ENCODE data around the gene ANLN. TPM values are rescaled to one million over a fixed set of nuclear protein-coding genes. Genes with fewer than 3 reads are reported as not detected.

Gene ANLN, protein sequence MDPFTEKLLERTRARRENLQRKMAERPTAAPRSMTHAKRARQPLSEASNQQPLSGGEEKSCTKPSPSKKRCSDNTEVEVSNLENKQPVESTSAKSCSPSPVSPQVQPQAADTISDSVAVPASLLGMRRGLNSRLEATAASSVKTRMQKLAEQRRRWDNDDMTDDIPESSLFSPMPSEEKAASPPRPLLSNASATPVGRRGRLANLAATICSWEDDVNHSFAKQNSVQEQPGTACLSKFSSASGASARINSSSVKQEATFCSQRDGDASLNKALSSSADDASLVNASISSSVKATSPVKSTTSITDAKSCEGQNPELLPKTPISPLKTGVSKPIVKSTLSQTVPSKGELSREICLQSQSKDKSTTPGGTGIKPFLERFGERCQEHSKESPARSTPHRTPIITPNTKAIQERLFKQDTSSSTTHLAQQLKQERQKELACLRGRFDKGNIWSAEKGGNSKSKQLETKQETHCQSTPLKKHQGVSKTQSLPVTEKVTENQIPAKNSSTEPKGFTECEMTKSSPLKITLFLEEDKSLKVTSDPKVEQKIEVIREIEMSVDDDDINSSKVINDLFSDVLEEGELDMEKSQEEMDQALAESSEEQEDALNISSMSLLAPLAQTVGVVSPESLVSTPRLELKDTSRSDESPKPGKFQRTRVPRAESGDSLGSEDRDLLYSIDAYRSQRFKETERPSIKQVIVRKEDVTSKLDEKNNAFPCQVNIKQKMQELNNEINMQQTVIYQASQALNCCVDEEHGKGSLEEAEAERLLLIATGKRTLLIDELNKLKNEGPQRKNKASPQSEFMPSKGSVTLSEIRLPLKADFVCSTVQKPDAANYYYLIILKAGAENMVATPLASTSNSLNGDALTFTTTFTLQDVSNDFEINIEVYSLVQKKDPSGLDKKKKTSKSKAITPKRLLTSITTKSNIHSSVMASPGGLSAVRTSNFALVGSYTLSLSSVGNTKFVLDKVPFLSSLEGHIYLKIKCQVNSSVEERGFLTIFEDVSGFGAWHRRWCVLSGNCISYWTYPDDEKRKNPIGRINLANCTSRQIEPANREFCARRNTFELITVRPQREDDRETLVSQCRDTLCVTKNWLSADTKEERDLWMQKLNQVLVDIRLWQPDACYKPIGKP
- 37.0 and 41.4 TPM in 2 replicates for total RNA-seq
- polyA plus RNA-seq (2012) = 2.7 TPM

DNA sequence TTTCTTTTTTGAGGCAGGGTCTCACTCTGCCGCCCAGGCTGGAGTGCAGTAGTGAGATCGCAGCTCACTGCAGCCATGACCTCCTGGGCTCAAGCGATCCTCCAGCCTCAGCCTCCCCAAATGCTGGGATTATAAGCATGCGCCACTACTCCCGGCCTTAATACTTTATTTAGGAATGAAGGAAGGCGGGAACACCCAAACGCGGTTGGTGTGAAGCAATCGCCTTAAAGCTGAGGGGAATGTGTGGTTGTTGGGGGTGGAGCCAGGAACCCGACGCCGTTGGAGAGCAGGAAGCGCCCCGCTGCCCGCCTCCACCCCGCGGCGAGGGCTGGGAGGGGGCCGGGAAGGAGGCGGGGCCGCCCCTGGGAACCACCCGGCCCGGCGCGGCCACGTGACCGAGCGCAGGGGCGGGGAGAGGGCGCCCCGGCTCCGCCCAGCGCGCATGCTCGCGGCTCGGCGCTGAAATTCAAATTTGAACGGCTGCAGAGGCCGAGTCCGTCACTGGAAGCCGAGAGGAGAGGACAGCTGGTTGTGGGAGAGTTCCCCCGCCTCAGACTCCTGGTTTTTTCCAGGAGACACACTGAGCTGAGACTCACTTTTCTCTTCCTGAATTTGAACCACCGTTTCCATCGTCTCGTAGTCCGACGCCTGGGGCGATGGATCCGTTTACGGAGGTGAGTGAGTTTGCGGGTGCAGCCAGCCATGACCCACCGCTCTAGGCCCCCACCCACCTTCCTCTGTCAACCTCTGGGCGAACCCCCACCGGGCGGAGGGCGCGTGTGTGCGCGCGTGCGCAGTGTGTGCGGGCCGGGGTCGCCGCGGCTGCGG, at the start of gene ANLN:
Gene ANLN (plus strand): TSS at position 492 of the 828 bp plus-strand sequence. CDS start 165 bp downstream, at position 657.
- DNase-seq (ENCODE audit: low read depth) = peak; percentile 97

DNA sequence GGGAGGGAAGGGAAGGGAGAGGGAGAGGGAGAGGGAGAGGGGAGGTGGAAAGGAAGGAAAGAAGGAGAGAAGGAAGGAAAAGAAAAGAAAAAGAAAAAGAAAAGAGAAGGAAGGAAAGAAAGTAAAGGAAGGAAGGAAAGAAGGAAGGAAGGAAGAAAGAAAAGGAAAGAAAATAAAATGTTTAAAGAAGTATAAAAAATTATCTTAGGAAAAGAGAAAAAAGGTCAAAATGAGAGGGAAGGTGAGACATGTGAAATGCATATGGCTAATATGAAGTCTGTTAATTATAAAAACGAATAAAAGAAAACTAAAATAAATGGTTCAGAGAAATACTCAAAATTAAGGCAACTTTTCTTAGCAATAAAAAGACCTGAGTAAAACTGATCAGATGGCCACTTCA, 46.1 kb upstream of the ANLN start:
- no peak for DNase-seq (ENCODE audit: low read depth)

DNA sequence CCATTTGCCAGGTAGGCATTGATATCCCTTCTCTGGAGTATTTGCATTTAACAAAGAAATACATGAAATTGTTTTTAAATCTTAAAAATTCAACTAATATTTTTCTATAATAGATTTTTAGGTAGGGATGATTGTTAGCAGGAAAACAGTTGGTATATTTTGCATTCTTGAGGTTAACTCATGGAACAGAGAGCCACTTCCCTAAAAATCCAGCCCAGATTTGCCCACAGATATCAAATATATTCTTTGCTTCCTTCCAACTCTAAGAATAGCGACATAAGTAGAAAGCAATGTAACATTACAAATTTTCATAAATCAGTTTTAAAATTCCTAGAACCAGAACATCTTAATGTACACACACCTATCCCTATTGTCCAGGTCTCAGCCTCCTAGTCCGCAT, 45.0 kb upstream of the ANLN start:
- no peak for DNase-seq (ENCODE audit: low read depth)

DNA sequence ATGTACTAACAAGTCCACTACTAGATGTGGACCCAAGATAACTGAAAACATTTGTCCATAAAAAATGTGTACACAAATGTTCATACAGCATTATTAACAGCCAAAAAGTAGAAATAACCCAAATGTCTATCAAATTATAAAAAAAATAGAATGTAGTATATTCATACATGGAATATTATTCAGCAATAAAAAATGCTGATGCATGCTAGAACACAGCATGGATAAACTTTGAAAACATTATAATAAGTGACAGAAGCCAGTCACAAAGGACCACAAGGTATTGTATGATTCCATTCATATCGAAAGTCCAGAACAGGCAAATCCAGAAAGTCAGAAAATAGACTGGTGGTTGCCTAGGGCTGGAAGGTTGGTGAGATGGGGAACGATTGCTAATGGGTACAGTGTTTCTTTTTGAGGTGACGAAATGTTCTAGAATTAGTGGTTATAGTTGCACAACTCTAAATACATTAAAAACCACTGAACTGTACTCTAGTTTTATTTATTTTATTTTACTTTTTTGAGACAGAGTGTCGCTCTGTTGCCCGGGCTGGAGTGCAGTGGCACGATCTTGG, 43.3 kb upstream of the ANLN start:
- no peak for DNase-seq (ENCODE audit: low read depth)

DNA sequence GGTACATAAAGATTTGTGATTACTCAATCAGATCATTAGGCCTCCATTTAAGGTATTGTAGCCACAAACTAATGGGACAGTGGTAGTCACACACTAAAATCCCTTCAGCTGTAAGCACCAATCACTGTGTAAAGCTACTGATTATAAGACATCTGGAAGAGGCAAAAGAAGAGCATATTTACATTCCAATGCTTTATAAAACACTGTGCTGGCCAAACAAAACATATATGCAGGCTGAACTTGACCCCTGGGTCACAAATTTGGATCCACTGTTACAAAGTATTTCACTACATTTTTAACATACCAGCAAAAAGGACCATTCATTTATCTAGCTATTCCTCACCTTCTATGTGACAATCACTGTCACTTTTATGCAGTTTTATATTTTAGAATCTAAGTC, 41.4 kb upstream of the ANLN start:
- DNase-seq (ENCODE audit: low read depth) = no peak

DNA sequence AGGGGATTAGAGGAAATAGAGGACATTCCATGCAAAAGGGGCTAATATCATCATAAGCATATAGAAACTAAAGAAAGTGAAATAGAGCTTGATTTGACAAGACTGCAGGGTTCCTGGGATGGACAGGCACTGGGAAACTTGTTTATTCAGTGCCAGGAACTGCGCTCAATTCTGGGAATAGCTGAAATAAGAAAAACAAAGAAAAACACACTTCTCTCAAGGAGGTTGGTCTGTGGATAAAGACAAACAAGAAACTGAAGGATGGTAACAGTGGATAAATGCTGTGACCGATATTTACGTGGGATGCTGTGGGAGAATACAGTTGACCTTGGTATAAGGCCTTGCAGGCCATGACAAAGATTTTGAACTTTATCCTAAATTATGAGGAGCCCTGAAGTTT, 40.9 kb upstream of the ANLN start:
- no peak for DNase-seq (ENCODE audit: low read depth)

DNA sequence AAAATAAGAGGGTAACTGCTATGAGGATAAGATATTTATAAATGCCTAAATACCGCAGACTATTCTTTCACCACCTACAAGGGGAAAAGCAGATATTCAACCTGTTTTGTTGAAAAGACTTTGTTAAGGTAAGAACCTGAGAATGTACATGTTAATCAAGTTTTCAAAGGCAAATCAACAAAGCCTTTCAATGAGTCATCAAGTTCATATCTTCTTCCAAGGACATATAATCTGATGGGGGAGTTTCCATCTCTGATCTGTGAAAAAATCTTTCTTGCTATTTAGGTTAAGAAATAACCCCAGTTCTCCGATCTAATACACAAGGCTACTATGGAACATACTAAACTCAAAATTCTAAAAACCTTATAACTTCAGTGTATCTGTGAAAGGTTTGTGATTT, 40.0 kb upstream of the ANLN start:
- no peak for DNase-seq (ENCODE audit: low read depth)

DNA sequence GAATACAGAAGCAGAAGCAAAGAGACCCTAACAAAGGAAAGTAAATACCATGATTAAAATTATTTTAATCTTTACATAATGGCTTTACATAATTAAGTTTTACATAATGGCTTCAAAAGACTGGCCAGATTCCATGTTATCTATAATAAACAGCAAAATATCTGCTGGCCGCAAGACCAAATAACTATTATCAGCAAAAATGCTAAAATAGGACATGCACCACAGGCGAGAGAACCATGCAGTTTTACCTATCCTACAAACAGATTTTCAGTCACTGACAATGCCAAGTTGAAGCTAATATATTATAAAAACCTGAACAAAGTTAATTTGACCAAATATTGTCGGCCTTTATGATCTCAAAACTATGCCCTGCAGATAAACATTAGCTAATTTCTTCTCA, 34.2 kb upstream of the ANLN start:
- DNase-seq (ENCODE audit: low read depth) = no peak

DNA sequence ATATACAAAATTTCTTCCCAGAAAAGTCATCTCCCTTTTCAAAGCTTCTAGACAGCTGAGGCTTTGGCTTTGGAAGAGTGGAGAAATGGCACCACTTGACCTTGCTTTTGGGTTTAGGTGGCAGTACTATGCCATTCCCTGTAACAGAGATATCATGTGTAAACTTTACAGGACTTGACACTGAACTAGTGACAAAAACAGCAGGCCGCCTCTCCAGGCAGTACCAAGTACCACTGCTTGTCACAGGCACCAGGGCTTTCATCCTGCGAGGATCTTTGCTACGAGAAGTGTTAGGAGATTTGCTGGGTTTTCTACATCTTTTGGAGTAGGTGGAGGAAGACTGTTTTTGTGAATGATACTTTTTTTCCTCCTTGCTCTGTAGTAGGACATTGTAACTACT, 32.6 kb upstream of the ANLN start:
- DNase-seq (ENCODE audit: low read depth) = no peak

DNA sequence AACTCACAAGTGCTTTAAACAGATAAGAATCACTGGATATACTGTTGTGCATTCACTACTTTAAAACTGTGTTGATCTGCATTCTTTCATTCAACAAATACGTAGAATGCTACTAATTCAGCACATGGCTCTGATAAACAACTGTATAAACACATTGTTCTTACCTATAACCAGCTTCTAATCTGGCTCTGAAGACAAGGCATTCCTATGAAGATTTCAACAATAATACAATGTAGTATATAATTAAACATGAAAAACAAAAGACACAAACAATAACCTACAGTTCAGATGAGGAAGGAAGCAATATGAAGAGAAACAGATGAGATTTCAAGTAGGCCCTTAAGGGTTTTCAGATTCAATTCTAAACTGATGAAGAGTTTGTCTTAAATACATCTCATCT, 31.1 kb upstream of the ANLN start:
- DNase-seq (ENCODE audit: low read depth) = no peak

DNA sequence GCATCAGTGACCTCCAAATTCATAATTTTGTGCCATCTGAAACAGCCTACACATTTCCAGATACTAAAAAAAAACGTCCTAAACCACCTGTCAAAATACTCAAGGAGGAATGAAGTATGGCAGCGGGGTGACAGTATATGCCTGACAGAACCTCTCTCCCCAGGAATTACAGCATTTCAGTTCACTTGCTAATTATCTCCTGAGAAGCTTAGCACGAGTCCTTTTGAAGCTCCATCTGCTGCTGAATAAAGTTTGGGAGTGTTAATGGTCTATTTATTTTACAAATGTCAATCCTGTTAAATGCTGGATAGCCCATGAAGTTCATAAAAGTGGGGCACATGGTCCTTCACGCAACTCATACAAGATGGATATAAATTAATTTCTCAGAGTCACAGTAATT, 29.4 kb upstream of the ANLN start:
- no peak for DNase-seq (ENCODE audit: low read depth)

DNA sequence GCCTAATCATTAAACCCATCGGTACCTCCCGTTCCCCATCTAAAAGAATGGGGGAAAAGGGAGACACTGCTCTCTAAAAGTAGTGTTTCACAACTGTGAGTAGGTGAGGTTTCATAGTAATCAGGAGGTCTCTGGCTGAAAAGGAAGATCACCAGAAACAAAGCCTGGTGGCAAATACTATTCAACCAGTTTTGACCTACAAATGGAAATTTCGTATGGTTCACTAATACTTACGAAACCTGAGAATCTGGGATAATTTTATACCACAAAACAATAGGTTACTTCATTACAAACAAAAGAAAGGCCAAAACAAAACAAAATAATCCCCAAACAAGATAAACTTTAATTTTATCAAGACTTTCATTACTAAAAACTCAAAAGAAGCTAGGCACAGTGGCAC, 28.4 kb upstream of the ANLN start:
- DNase-seq (ENCODE audit: low read depth) = no peak

DNA sequence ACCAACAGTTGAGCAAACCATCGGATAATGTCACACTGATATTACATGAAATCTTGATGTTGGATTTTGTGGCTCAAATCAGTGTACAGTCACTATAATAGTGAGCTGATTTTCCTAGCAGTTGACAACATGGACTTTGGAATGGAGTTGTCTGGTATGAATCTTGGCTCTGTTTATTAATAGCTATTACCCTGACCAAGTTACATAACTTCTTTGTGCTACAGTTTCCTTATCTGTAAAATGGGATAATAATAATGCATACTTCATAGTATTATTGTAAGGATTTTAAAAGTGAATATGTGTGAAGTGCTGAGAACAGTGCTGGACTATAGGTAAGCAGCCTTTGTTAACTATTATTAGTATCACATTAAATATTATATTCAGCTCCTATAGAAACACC, 26.1 kb upstream of the ANLN start:
- DNase-seq (ENCODE audit: low read depth) = no peak

DNA sequence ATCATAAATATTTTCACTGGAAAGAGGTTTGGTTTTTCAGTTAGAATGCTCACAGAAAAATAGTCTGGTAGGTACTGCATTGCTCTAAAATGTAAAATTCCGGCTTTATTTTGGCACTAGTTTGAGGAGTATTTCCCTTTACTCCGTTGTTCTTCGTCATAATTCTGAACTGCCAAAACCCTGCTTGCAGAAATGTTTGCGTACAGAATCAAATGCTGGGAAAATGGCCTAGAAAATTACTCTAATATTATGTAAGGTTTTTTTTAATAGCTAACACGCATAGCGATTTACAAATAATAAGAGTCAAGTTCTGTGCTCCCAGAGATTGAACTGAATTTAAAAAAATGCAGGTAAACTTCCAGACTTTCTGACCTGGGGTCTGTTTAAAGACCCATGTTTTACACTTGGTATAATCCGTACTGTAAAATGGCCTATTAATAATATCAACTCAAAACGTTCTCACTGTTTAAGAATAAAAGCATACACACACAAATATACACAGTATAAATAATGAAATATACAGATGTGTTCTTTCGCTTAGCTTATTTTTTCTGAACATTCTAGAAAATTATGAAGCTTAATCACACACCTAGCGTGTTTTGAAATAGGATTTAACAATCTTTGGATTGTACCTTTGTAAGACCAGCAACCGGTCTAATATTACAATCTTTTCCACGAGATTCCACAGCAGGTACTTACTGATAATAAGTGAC, 23.5 kb upstream of the ANLN start:
- no peak for DNase-seq (ENCODE audit: low read depth)

DNA sequence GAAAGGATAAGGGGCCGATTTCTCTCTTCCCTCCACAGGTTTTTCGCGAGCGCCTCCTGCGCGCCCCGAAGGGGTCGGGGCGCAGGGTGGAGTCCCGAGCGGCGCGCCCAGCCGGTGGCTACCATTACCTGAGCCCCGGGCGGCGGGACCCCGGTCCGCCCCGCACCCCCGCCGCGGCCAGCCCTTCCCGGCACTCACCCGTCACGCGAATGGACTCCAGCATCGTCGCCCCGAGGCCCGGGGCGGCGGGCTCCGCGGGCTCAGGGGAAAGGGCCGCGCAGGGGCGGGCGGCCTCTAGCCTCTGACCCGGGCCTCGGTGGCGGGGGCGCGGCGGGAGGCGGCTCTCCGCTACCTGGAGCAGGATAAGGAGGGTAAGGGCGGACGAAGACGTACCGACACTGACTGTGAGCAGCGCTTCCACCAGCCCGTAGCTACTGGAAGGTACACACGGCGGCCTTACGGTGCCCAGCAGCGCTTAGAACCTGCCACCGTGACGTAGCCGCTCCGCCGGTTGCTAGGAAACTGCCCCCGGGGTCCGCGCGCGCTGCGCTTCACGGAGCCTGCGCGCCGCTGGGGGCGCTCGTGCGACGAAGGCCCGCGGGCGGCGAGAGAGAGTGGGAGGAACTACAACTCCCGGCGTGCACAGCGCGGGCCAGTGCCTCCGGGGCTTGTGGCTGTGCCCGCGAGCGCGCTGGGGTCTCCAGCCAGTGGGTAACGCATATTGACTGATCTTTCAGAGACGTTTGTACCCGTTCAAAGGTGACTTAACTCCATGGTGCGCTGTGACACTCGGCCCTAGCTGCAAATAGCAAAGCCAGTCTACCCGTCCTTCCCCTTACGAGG, 22.7 kb upstream of the ANLN start:
- peak; percentile 93 for DNase-seq (ENCODE audit: low read depth)

DNA sequence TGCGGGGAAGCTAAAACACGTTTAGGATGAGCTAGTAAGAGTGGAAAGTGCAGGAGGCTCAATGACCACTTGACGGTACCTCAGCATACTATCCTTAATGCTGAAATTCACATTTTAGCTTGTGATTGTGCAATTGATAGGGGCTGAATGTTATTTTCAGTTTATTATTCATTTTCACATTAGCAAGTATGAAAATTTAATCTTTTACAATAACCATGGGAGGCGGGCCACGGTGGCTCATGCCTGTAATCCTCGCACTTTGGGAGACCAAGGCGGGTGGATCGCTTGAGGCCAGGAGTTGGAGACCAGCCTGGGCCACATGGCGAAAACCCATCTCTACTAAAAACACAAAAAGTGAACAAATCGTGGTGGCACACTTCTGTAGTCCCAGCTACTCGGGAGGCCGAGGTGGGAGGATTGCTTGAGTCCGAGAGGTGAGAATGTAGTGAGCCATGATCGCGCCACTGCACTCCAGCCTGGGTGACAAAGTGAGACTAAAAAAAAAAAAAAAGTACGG, 22.0 kb upstream of the ANLN start:
- no peak for DNase-seq (ENCODE audit: low read depth)

DNA sequence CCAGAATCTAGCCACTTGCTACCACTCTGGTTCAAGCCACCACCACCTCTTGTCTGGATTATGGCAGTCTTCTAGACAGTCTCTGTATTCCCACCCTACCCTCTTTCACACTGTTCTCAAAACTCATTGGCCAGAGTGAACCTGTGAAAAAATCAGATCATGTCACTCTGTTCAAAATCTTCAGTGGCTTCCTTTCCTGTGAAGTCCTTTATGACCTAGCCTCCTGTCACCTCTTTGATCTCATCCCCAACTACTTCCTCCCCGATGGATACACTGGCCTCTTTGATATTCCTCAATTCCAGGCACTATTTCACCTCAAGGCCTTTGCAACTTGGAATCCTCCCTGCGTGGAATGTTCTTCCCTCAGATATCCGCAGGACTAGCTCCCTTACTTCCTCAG, 21.2 kb upstream of the ANLN start:
- no peak for DNase-seq (ENCODE audit: low read depth)

DNA sequence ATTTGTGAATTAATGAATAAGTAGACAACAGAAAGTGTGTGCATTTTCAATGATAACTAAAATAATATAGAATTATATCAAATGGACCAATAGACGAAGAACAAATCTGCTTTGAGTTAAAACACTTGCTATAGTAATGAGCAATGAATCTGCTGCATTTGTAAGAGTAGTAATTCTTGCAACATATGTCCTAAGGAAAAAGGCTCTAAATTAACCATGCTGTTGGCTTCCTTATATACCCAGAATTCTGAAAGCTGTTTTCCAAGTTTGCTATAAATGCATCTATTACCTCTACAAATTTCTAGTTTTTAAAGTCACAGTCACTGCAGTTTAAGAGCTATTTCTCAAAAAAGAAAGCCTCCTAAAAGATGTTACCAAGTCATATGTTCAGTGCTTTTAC, 20.5 kb upstream of the ANLN start:
- no peak for DNase-seq (ENCODE audit: low read depth)

DNA sequence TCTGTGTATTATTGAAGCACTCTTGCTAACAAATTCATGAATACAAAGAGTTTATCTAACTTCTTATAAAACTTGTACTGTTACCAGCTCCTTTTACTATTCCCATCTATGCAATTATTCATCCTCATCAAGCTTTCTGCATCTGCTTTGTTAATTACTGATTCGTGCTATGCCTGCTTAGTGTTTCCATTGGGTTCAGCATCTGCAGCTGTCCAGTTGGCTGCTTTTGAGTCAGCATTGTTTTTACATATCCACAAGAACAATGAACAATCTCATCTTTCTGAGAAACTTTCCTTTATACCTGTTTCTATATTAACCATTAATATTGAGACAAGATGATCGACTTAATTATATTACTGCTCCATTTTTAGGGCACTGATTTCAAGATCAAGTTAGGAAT, 19.6 kb upstream of the ANLN start:
- peak; percentile 17 for DNase-seq (ENCODE audit: low read depth)
